ENCODE results near the gene PPM1B. TPM values are rescaled to one million over a fixed set of nuclear protein-coding genes. Genes with fewer than 3 reads are reported as not detected.
A peak's percentile ranks its signal among the peaks of the same experiment; 100 is the strongest.

The PPM1B gene
- total and polyA plus RNA-seq, 10 of the 15 experiments (the other 5 are each of a cell fraction or from before 2014, with no cell fraction given): 12.5 to 53.4 (median 33.7) TPM

- Histone ChIP-seq H4K20me1 (ENCODE audit: control insufficient read depth, insufficient read depth) (no peaks in the 10 kb centered on the region), H3K4me2 (ENCODE audit: control insufficient read depth, insufficient read depth) (no peak overlapping the region), H2AFZ (ENCODE audit: control insufficient read depth, low read depth, low read length) (no peak overlapping the region), H3K9me3 (replicated peaks; ENCODE audit: control insufficient read depth, insufficient read depth, low read length) (no peaks in the 10 kb centered on the region; the same call in 1 of the 3 replicates), H3K4me1 (ENCODE audit: control insufficient read depth, insufficient read depth, low read length) (peaks cover 8% of the 10 kb centered on the region; the same call in 1 of the 2 replicates), H3K4me3 (no peak overlapping the region), H3K27ac (ENCODE audit: control insufficient read depth, insufficient read depth) (no peak overlapping the region), H3K9ac (ENCODE audit: control insufficient read depth, insufficient read depth, low read length) (no peak overlapping the region), H3K36me3 (ENCODE audit: control insufficient read depth in 2 of 2, insufficient read depth in 2 of 2, low read length in 1 of 2) (peaks cover 0 to 3% of the 10 kb centered on the region in 2 experiments; a peak in 3 of 4 replicates), H3K27me3 (replicated peaks in 1 of 2; ENCODE audit: control insufficient read depth in 2 of 2, insufficient read depth in 2 of 2, low read length in 1 of 2) (no peaks in the 10 kb centered on the region), H3K79me2 (ENCODE audit: control insufficient read depth, insufficient read depth, low read length) (peaks cover 77% of the 10 kb centered on the region)
- intact Hi-C loops (cut with micrococcal nuclease; ENCODE audit: unreplicated experiment): no loop called here
- TF ChIP-seq ATF3 (IDR thresholded peaks at IDR 0.05; ENCODE audit: borderline replicate concordance, extremely low read depth, low read depth, low read length) (no peak), CBX5 (IDR thresholded peaks at IDR 0.05; ENCODE audit: low read depth) (no peak), GABPA (IDR thresholded peaks at IDR 0.05; ENCODE audit: low read depth) (no peak), NRF1 (conservative IDR thresholded peaks at IDR 0.05; ENCODE audit: low read depth, low read length) (no peak), DPF2 (IDR thresholded peaks at IDR 0.05) (no peak), TAF1 (IDR thresholded peaks at IDR 0.05; ENCODE audit: borderline replicate concordance, low read depth, low read length) (no peak), ZNF622 (IDR thresholded peaks at IDR 0.05) (no peak), SPI1 (IDR thresholded peaks at IDR 0.05; ENCODE audit: borderline replicate concordance, insufficient read depth, low read depth, low read length) (peak; percentile 49; the same call in 1 of the 2 replicates), SIX5 (IDR thresholded peaks at IDR 0.05; ENCODE audit: low read depth, low read length, severe bottlenecking) (no peak), CHD1 (IDR thresholded peaks at IDR 0.05; ENCODE audit: low read depth, low read length) (no peak), RFX5 (IDR thresholded peaks at IDR 0.05; ENCODE audit: low read depth, low read length) (0 out of 2 replicates have a peak, but pooled peaks have one; percentile 51), YBX1 (IDR thresholded peaks at IDR 0.05) (no peak), FOXK2 (IDR thresholded peaks at IDR 0.05) (no peak), PAX5 (IDR thresholded peaks at IDR 0.05; ENCODE audit: borderline replicate concordance, low read depth, low read length) (no peak)
- no TSS peak for BruUV-seq (replicated peaks)
- no peak for FAIRE-seq
- peak; percentile 71 for ATAC-seq
- DNase-seq (ENCODE audit: low read depth, low spot score): no peak
- SMC1A ChIA-PET (ENCODE audit: uncharacterized antibody, unreplicated experiment): interaction anchor here (3.8 kb wide), 2 partner anchors 13 kb away, joined by 16 to 29 read pairs; no protein-coding TSS in a partner anchor
- POLR2A ChIA-PET: interaction anchor here (1.3 kb wide), 1 partner anchor 14 kb away, joined by 6 read pairs; no protein-coding TSS in a partner anchor
- WGBS (ENCODE audit: insufficient coverage, insufficient replicate concordance, low lambda C conversion rate, missing lambda C conversion rate): 77% methylated on average over 3 of the region's 3 CpGs
- in situ Hi-C loops (cut with MboI): no loop called here
- RAD21 ChIA-PET (ENCODE audit: unreplicated experiment): interaction anchor here (3.4 kb wide), 1 partner anchor 7 kb away, joined by 19 read pairs; no protein-coding TSS in a partner anchor
- CTCF ChIA-PET: no interaction called here
Measured at GRCh38 chr2:44184106-44184505, 15.4 kb downstream of the PPM1B start.

Measured in GM12878 (cell line).